Activated CD4-positive, alpha-beta memory T cell treated with anti-CD3 and anti-CD28 coated beads for 36 hours (primary cell): Measurements from ENCODE around the gene ATP6V1G2. TPM values are rescaled to one million over a fixed set of nuclear protein-coding genes. Genes with fewer than 3 reads are reported as not detected.
A peak's percentile ranks its signal among the peaks of the same experiment; 100 is the strongest.
"Not testable (repeated sequence)": the region's sequence is repeated elsewhere in the genome, so short reads cannot be mapped to it uniquely, and the experiment has no call there.

Source experiments
- CTCF ChIA-PET: fragments of 350-600 bp; sonication (Branson Sonifier 250); formaldehyde crosslinking; loops from one replicate; lab custom pipeline; 2021; ENCODE audit warnings: antibody characterized with exemption, inconsistent platforms; lab: Charles Lee
- POLR2A ChIA-PET: fragments of 350-600 bp; sonication (Branson Sonifier 250); formaldehyde crosslinking; loops from one replicate; lab custom pipeline; 2021; ENCODE audit warnings: antibody characterized with exemption; lab: Charles Lee
- DNase-seq: peaks from one replicate; pipeline ENCODE4 v3.0.0-alpha.2; 2020
- H3K27ac Mint-ChIP-seq: one replicate; pipeline ENCODE4 v1.8.0; 2021; ENCODE audit warnings: mixed read lengths
- H3K27me3 Mint-ChIP-seq: one replicate; pipeline ENCODE4 v1.8.0; 2021; ENCODE audit warnings: mixed read lengths
- H3K36me3 Mint-ChIP-seq: one replicate; pipeline ENCODE4 v1.8.0; 2021; ENCODE audit warnings: mixed read lengths
- H3K4me1 Mint-ChIP-seq: one replicate; pipeline ENCODE4 v1.8.0; 2021; ENCODE audit warnings: low read depth, mixed read lengths
- H3K4me3 Mint-ChIP-seq: one replicate; pipeline ENCODE4 v1.8.0; 2021; ENCODE audit warnings: mild to moderate bottlenecking, mixed read lengths
- H3K9me3 Mint-ChIP-seq: one replicate; pipeline ENCODE4 v1.8.0; 2021; ENCODE audit warnings: mixed read lengths
- intact Hi-C: fragments of 100-400 bp; cut with micrococcal nuclease; formaldehyde crosslinking; loops from one replicate; pipeline ENCODE4 v1.15.1; 2023
- total RNA-seq, 2 experiments: library from RNA; stranded (reverse); gene quantifications; one replicate each; pipeline ENCODE4 v1.2.3, GENCODE V29; 2021

Gene ATP6V1G2
- total RNA-seq, 2 experiments from 2014 or later: 1.4 to 1.6 TPM

GRCh38 chr6:31497531-31498476, 48.6 kb downstream of the ATP6V1G2 start, which contains the start of gene MICB:
Gene MICB (plus strand): TSS chr6:31498145. CDS start chr6:31498194, 49 bp downstream.
- H3K27ac Mint-ChIP-seq: peak within 1 kb of the TSS; percentile 85
- H3K36me3 Mint-ChIP-seq: peaks cover 2% of the 10 kb centered on the region
- peaks cover 59% of the 10 kb centered on the region for H3K4me1 Mint-ChIP-seq
- peak within 1 kb of the TSS; percentile 85 for H3K4me3 Mint-ChIP-seq
- no peaks in the 10 kb centered on the region for H3K27me3 Mint-ChIP-seq
- intact Hi-C loops: loop anchor here (5.0 to 10.0 kb wide), 2 partner anchors 293 to 881 kb away; partner anchors contain the start of genes MRPS18B and PPP1R10
- CTCF ChIA-PET: interaction anchor here (1.2 to 7.0 kb wide), 3 partner anchors 43 to 100 kb away, joined by 5 to 68 read pairs (median 49); partner anchors contain the start of gene DDX39B
- POLR2A ChIA-PET: interaction anchor here (0.7 to 2.9 kb wide), 3 partner anchors 43 to 101 kb away, joined by 3 to 17 read pairs (median 3); partner anchors contain the start of gene DDX39B
- DNase-seq: peak; percentile 91
- no peaks in the 10 kb centered on the region for H3K9me3 Mint-ChIP-seq

- peak overlapping the region; percentile 85 for H3K4me3 Mint-ChIP-seq
- H3K4me1 Mint-ChIP-seq: peaks cover 56% of the 10 kb centered on the region
- intact Hi-C loops: loop anchor here (5.0 to 10.0 kb wide), 2 partner anchors 292 to 880 kb away; partner anchors contain the start of genes MRPS18B and PPP1R10
- ChIA-PET POLR2A (interaction anchor here (2.7 to 2.9 kb wide), 2 partner anchors 39 to 44 kb away, joined by 9 to 17 read pairs; partner anchors contain the start of gene DDX39B), CTCF (interaction anchor here (1.0 to 7.0 kb wide), 4 partner anchors 44 to 101 kb away, joined by 3 to 68 read pairs (median 27); partner anchors contain the start of genes ATP6V1G2 and DDX39B)
- not testable (repeated sequence) for H3K27me3 Mint-ChIP-seq, H3K9me3 Mint-ChIP-seq, H3K36me3 Mint-ChIP-seq
- peak; percentile 40 for DNase-seq
- peak overlapping the region; percentile 85 for H3K27ac Mint-ChIP-seq
Measured at GRCh38 chr6:31496826-31497225, 49.6 kb downstream of the ATP6V1G2 start.

- no peak for DNase-seq
- no peaks in the 10 kb centered on the region for H3K27me3 Mint-ChIP-seq
- H3K36me3 Mint-ChIP-seq: peaks cover 2% of the 10 kb centered on the region
- H3K4me3 Mint-ChIP-seq: peak overlapping the region; percentile 90
- ChIA-PET CTCF (interaction anchor here (1.1 to 7.0 kb wide), 7 partner anchors 12 to 102 kb away, joined by 3 to 68 read pairs (median 9); partner anchors contain the start of genes ATP6V1G2 and DDX39B), POLR2A (interaction anchor here (1.0 to 2.7 kb wide), 6 partner anchors 40 to 169 kb away, joined by 3 to 20 read pairs (median 7); partner anchors contain the start of genes DDX39B, GPANK1, NFKBIL1 and TNF)
- H3K27ac Mint-ChIP-seq: peak overlapping the region; percentile 94
- no peaks in the 10 kb centered on the region for H3K9me3 Mint-ChIP-seq
- intact Hi-C loops: loop anchor here (5.0 to 10.0 kb wide), 2 partner anchors 291 to 878 kb away; partner anchors contain the start of genes MRPS18B and PPP1R10
- peaks cover 51% of the 10 kb centered on the region for H3K4me1 Mint-ChIP-seq
Measured at GRCh38 chr6:31495580-31495979, 50.8 kb downstream of the ATP6V1G2 start.

Other genes starting within 250 kb of the ATP6V1G2 start
- gene HLA-B, start 189.4 kb downstream of the ATP6V1G2 start, total RNA-seq: 1,000 to 10,000 TPM; 3,016 to 3,060 TPM
- 1 to 10 TPM; 7.1 to 8.6 TPM for gene MICA, start 143.0 kb downstream of the ATP6V1G2 start, total RNA-seq
- gene MICB, start 48.5 kb downstream of the ATP6V1G2 start, total RNA-seq: 10 to 100 TPM; 21.1 to 23.2 TPM
- not detected for gene MCCD1, start 17.6 kb downstream of the ATP6V1G2 start, total RNA-seq
- gene DDX39B, start 4.6 kb downstream of the ATP6V1G2 start, total RNA-seq: 100 to 1,000 TPM; 538 to 547 TPM
- gene NFKBIL1, start 1.0 kb upstream of the ATP6V1G2 start, total RNA-seq: 10 to 100 TPM; 18.5 to 21.5 TPM
- gene LTA, start 25.7 kb upstream of the ATP6V1G2 start, total RNA-seq: 100 to 1,000 TPM; 696 to 733 TPM
- 100 to 1,000 TPM; 165 to 167 TPM for gene TNF, start 29.0 kb upstream of the ATP6V1G2 start, total RNA-seq
- gene LTB, start 35.8 kb upstream of the ATP6V1G2 start, total RNA-seq: 100 to 1,000 TPM; 161 to 164 TPM
- 10 to 100 TPM; 15.7 to 16.9 TPM for gene LST1, start 39.7 kb upstream of the ATP6V1G2 start, total RNA-seq
- 10 to 100 TPM; 11.7 to 12.2 TPM for gene NCR3, start 46.4 kb upstream of the ATP6V1G2 start, total RNA-seq
- 10 to 100 TPM; 26.1 to 29.0 TPM for gene AIF1, start 68.6 kb upstream of the ATP6V1G2 start, total RNA-seq
- gene PRRC2A, start 74.1 kb upstream of the ATP6V1G2 start, total RNA-seq: 100 to 1,000 TPM; 246 to 257 TPM
- 100 to 1,000 TPM; 351 to 354 TPM for gene BAG6, start 106.1 kb upstream of the ATP6V1G2 start, total RNA-seq
- 1 to 10 TPM; 2.9 to 3.1 TPM for gene APOM, start 109.3 kb upstream of the ATP6V1G2 start, total RNA-seq
- gene C6orf47, start 114.2 kb upstream of the ATP6V1G2 start, total RNA-seq: 10 to 100 TPM; 15.8 to 16.9 TPM
- 10 to 100 TPM; 31.6 to 32.3 TPM for gene GPANK1, start 118.4 kb upstream of the ATP6V1G2 start, total RNA-seq
- gene CSNK2B, start 119.5 kb upstream of the ATP6V1G2 start, total RNA-seq: 100 to 1,000 TPM; 227 to 234 TPM
- 10 to 100 TPM in 1 of 2 experiments, 1 to 10 TPM in 1; 9.2 to 11.6 TPM for gene LY6G5B, start 123.4 kb upstream of the ATP6V1G2 start, total RNA-seq
- 1 to 10 TPM; 1.4 to 1.8 TPM for gene LY6G5C, start 134.5 kb upstream of the ATP6V1G2 start, total RNA-seq
- gene ABHD16A, start 156.7 kb upstream of the ATP6V1G2 start, total RNA-seq: 10 to 100 TPM; 29.1 to 29.6 TPM
- not detected for gene LY6G6F, start 160.3 kb upstream of the ATP6V1G2 start, total RNA-seq
- gene LY6G6D, start 168.7 kb upstream of the ATP6V1G2 start, total RNA-seq: not detected
- gene LY6G6C, start 175.1 kb upstream of the ATP6V1G2 start, total RNA-seq: not detected
- gene MPIG6B, start 176.8 kb upstream of the ATP6V1G2 start, total RNA-seq: not detected
- gene DDAH2, start 182.7 kb upstream of the ATP6V1G2 start, total RNA-seq: 1 to 10 TPM; 6.2 to 6.6 TPM
- gene CLIC1, start 189.9 kb upstream of the ATP6V1G2 start, total RNA-seq: 100 to 1,000 TPM; 430 to 442 TPM
- gene MSH5, start 193.4 kb upstream of the ATP6V1G2 start, total RNA-seq: 10 to 100 TPM; 80.9 to 83.8 TPM
- 10 to 100 TPM; 11.3 to 13.2 TPM for gene SAPCD1, start 216.0 kb upstream of the ATP6V1G2 start, total RNA-seq
- gene VWA7, start 230.7 kb upstream of the ATP6V1G2 start, total RNA-seq: 1 to 10 TPM; 2.0 to 2.1 TPM
- 100 to 1,000 TPM; 141 to 153 TPM for gene VARS1, start 249.1 kb upstream of the ATP6V1G2 start, total RNA-seq